ENCODE measurements around the gene MYO1B.
A peak's percentile ranks its signal among the peaks of the same experiment; 100 is the strongest.

The MYO1B gene

GRCh38 chr2:191245046-191245868 lies at the start of gene MYO1B:
Gene MYO1B (plus strand): TSS chr2:191245404. CDS start chr2:191276896, 31,492 bp downstream.
- DNase-seq (ENCODE audit: insufficient read length, low spot score) (peak; percentile 77), FAIRE-seq (peak; percentile 91)

GRCh38 chr2:191197096-191197495 lies 48.1 kb upstream of the MYO1B start:
- FAIRE-seq (no peak), DNase-seq (ENCODE audit: insufficient read length, low spot score) (no peak)

- DNase-seq (ENCODE audit: insufficient read length, low spot score) (no peak), FAIRE-seq (no peak)
Measured at GRCh38 chr2:191198271-191198670, 46.9 kb upstream of the MYO1B start.

- FAIRE-seq (no peak), DNase-seq (ENCODE audit: insufficient read length, low spot score) (no peak)
Measured at GRCh38 chr2:191199929-191200512, 45.2 kb upstream of the MYO1B start.

GRCh38 chr2:191200910-191201309 lies 44.3 kb upstream of the MYO1B start:
- no peak for DNase-seq (ENCODE audit: insufficient read length, low spot score)
- no peak for FAIRE-seq

GRCh38 chr2:191202209-191202721 lies 42.9 kb upstream of the MYO1B start:
- DNase-seq (ENCODE audit: insufficient read length, low spot score) (peak; percentile 40), FAIRE-seq (peak; percentile 81)

GRCh38 chr2:191202881-191203397 lies 42.3 kb upstream of the MYO1B start:
- DNase-seq (ENCODE audit: insufficient read length, low spot score) = no peak
- FAIRE-seq = peak; percentile 54

- no peak for FAIRE-seq
- no peak for DNase-seq (ENCODE audit: insufficient read length, low spot score)
Measured at GRCh38 chr2:191204433-191204832, 40.8 kb upstream of the MYO1B start.

- no peak for DNase-seq (ENCODE audit: insufficient read length, low spot score)
Measured at GRCh38 chr2:191206613-191207471, 38.4 kb upstream of the MYO1B start.

GRCh38 chr2:191209340-191209739 lies 35.9 kb upstream of the MYO1B start:
- DNase-seq (ENCODE audit: insufficient read length, low spot score) = no peak
- FAIRE-seq = no peak

More at GRCh38 chr2:191206613-191207471, 38.4 kb upstream of the MYO1B start:
- peak; percentile 86 for FAIRE-seq

- no peak for DNase-seq (ENCODE audit: insufficient read length, low spot score)
- no peak for FAIRE-seq
Measured at GRCh38 chr2:191212119-191212518, 33.1 kb upstream of the MYO1B start.

- DNase-seq (ENCODE audit: insufficient read length, low spot score) (no peak), FAIRE-seq (no peak)
Measured at GRCh38 chr2:191213333-191213732, 31.9 kb upstream of the MYO1B start.

- FAIRE-seq (no peak), DNase-seq (ENCODE audit: insufficient read length, low spot score) (no peak)
Measured at GRCh38 chr2:191215230-191215629, 30.0 kb upstream of the MYO1B start.

GRCh38 chr2:191215666-191216065 lies 29.5 kb upstream of the MYO1B start:
- FAIRE-seq (no peak), DNase-seq (ENCODE audit: insufficient read length, low spot score) (no peak)

GRCh38 chr2:191217580-191217979 lies 27.6 kb upstream of the MYO1B start:
- FAIRE-seq = peak; percentile 70
- DNase-seq (ENCODE audit: insufficient read length, low spot score) = peak; percentile 32

GRCh38 chr2:191218292-191218898 lies 26.8 kb upstream of the MYO1B start:
- DNase-seq (ENCODE audit: insufficient read length, low spot score) (peak; percentile 54), FAIRE-seq (peak; percentile 85)

GRCh38 chr2:191220671-191221070 lies 24.5 kb upstream of the MYO1B start:
- FAIRE-seq (no peak), DNase-seq (ENCODE audit: insufficient read length, low spot score) (no peak)

- FAIRE-seq = no peak
- no peak for DNase-seq (ENCODE audit: insufficient read length, low spot score)
Measured at GRCh38 chr2:191221666-191222065, 23.5 kb upstream of the MYO1B start.

GRCh38 chr2:191222507-191222906 lies 22.7 kb upstream of the MYO1B start:
- DNase-seq (ENCODE audit: insufficient read length, low spot score) (no peak), FAIRE-seq (no peak)

GRCh38 chr2:191222952-191223351 lies 22.3 kb upstream of the MYO1B start:
- DNase-seq (ENCODE audit: insufficient read length, low spot score) (no peak), FAIRE-seq (no peak)
